Measurements from ENCODE around the gene PCNX4. TPM values are rescaled to one million over a fixed set of nuclear protein-coding genes. Genes with fewer than 3 reads are reported as not detected.

Gene PCNX4
- polyA plus RNA-seq, 3 donors: 13.1 to 18.4 (median 16.7) TPM

DNA sequence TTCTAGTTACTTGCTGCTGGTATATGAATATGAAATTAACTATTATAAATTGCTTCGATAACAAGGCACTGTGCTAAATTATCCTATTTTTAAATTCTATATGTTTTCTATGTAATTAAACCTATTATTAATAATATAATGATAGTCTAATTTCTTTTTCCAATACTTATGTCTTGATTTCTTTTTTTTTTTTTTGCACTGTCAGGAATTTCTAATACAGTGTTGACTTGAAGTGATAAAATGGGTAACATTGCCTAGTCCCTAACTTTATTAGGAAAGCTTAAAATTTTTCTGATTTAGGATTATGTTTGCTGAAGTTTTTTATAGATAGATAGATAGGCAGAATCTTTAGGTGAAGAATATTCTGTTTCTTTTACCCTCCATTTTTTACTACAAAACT lies 87.1 kb downstream of the PCNX4 start:
- peaks cover 0 to 3% (median 0%) of the 10 kb centered on the region in 7 donors for H3K9me3 Mint-ChIP-seq
- H3K4me2 ChIP-seq (replicated peaks; ENCODE audit: extremely low read depth, low read length, poor library complexity, severe bottlenecking): no peak overlapping the region
- no peak overlapping the region for H2AFZ ChIP-seq (ENCODE audit: insufficient read depth, low read depth, low read length, poor library complexity, severe bottlenecking)

DNA sequence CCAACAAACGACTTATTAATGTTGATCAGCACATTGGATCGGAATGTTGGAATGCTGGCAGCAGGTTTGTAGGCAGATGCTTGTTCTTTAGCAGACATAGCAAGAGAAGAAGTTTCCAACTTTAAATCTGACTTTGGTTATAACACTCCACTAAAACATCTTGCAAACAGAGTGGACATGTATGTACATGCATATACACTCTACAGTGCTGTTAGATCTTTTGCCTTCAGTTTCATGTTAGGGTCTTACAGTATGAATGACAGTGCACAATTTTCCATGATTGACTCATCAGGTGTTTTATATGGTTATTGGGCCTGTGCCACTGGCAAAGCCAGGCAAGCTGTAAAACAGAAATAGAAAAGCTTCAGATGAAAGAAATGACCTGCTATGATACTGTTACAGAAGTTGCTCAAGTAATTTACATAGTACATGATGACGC lies 87.7 kb downstream of the PCNX4 start:
- peaks cover 21% of the 10 kb centered on the region for H3K4me1 Mint-ChIP-seq
- peaks cover 0 to 1% (median 0%) of the 10 kb centered on the region in 3 donors for H3K27me3 Mint-ChIP-seq (ENCODE audit: low read depth in 3 of 3)

More for the DNA sequence above, 87.1 kb downstream of the PCNX4 start:
- intact Hi-C loops (cut with micrococcal nuclease): no loop called here
- Histone ChIP-seq H3K4me1 (ENCODE audit: control insufficient read depth in 1 of 2, insufficient read depth in 2 of 2, low read length in 2 of 2) (peaks cover 4 to 28% of the 10 kb centered on the region in 2 donors), H3K79me2 (ENCODE audit: insufficient read depth, low read length) (no peaks in the 10 kb centered on the region), H3K27ac (ENCODE audit: low read depth in 1 of 2, low read length in 2 of 2) (no peak overlapping the region), H3K36me3 (replicated peaks in 1 of 2; ENCODE audit: control insufficient read depth in 1 of 2, insufficient read depth in 2 of 2, low read length in 2 of 2) (no peaks in the 10 kb centered on the region), H3K4me3 (replicated peaks in 1 of 3; ENCODE audit: low read depth in 2 of 3, low read length in 3 of 3) (no peak overlapping the region), H3K27me3 (ENCODE audit: control insufficient read depth in 2 of 2, insufficient read depth in 2 of 2, low read length in 2 of 2) (no peaks in the 10 kb centered on the region), H3K9me3 (replicated peaks in 1 of 2; ENCODE audit: control insufficient read depth in 1 of 2, insufficient read depth in 1 of 2, low read length in 2 of 2) (no peaks in the 10 kb centered on the region), H4K20me1 (ENCODE audit: insufficient read depth, low read length) (no peaks in the 10 kb centered on the region), H3K9ac (ENCODE audit: insufficient read depth, low read length, poor library complexity, severe bottlenecking) (no peak overlapping the region)
- no CpG with 5 or more reads among the region's 1 CpG for WGBS (ENCODE audit: insufficient coverage)
- TF ChIP-seq, protein P1, sequence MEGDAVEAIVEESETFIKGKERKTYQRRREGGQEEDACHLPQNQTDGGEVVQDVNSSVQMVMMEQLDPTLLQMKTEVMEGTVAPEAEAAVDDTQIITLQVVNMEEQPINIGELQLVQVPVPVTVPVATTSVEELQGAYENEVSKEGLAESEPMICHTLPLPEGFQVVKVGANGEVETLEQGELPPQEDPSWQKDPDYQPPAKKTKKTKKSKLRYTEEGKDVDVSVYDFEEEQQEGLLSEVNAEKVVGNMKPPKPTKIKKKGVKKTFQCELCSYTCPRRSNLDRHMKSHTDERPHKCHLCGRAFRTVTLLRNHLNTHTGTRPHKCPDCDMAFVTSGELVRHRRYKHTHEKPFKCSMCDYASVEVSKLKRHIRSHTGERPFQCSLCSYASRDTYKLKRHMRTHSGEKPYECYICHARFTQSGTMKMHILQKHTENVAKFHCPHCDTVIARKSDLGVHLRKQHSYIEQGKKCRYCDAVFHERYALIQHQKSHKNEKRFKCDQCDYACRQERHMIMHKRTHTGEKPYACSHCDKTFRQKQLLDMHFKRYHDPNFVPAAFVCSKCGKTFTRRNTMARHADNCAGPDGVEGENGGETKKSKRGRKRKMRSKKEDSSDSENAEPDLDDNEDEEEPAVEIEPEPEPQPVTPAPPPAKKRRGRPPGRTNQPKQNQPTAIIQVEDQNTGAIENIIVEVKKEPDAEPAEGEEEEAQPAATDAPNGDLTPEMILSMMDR (IDR thresholded peaks at IDR 0.05): no peak
- no peak overlapping the region for H3K4me3 Mint-ChIP-seq
- peaks cover 0 to 1% (median 0%) of the 10 kb centered on the region in 3 donors for H3K27me3 Mint-ChIP-seq (ENCODE audit: low read depth in 3 of 3)
- DNase-seq: no peak
- H3K4me1 Mint-ChIP-seq: peaks cover 21% of the 10 kb centered on the region
- H3K36me3 Mint-ChIP-seq: no peaks in the 10 kb centered on the region
- no peak overlapping the region for H3K27ac Mint-ChIP-seq

More for the DNA sequence above, 87.7 kb downstream of the PCNX4 start:
- Histone ChIP-seq H2AFZ (ENCODE audit: insufficient read depth, low read depth, low read length, poor library complexity, severe bottlenecking) (no peak overlapping the region), H3K4me2 (replicated peaks; ENCODE audit: extremely low read depth, low read length, poor library complexity, severe bottlenecking) (no peak overlapping the region), H3K79me2 (ENCODE audit: insufficient read depth, low read length) (no peaks in the 10 kb centered on the region), H3K9ac (ENCODE audit: insufficient read depth, low read length, poor library complexity, severe bottlenecking) (no peak overlapping the region), H3K4me3 (replicated peaks in 1 of 3; ENCODE audit: low read depth in 2 of 3, low read length in 3 of 3) (no peak overlapping the region), H3K9me3 (replicated peaks in 1 of 2; ENCODE audit: control insufficient read depth in 1 of 2, insufficient read depth in 1 of 2, low read length in 2 of 2) (no peaks in the 10 kb centered on the region), H3K4me1 (ENCODE audit: control insufficient read depth in 1 of 2, insufficient read depth in 2 of 2, low read length in 2 of 2) (peaks cover 8 to 27% of the 10 kb centered on the region in 2 donors), H3K27me3 (ENCODE audit: control insufficient read depth in 2 of 2, insufficient read depth in 2 of 2, low read length in 2 of 2) (no peaks in the 10 kb centered on the region), H4K20me1 (ENCODE audit: insufficient read depth, low read length) (no peaks in the 10 kb centered on the region), H3K27ac (ENCODE audit: low read depth in 1 of 2, low read length in 2 of 2) (no peak overlapping the region), H3K36me3 (replicated peaks in 1 of 2; ENCODE audit: control insufficient read depth in 1 of 2, insufficient read depth in 2 of 2, low read length in 2 of 2) (no peaks in the 10 kb centered on the region)
- Mint-ChIP-seq H3K27ac (no peak overlapping the region), H3K4me3 (no peak overlapping the region), H3K36me3 (no peaks in the 10 kb centered on the region), H3K9me3 (peaks cover 0 to 3% (median 0%) of the 10 kb centered on the region in 7 donors)
- intact Hi-C loops (cut with micrococcal nuclease): no loop called here
- TF ChIP-seq, protein P1 (IDR thresholded peaks at IDR 0.05): no peak
- 100% methylated on average over 2 of the region's 3 CpGs for WGBS (ENCODE audit: insufficient coverage)
- DNase-seq: no peak
